Ecto neural progenitor cell (in vitro differentiated cells): ENCODE data around the gene SETBP1.

Experiments
- DNase-seq: peaks from one replicate; pipeline ENCODE4 v3.0.0-alpha.2; 2018; ENCODE audit warnings: low spot score

SETBP1 gene

GRCh38 chr18:45116116-45116515 is 435.4 kb downstream of the SETBP1 start:
- DNase-seq: no peak
